ENCODE data around the gene ANTXRL. TPM values are rescaled to one million over a fixed set of nuclear protein-coding genes. Genes with fewer than 3 reads are reported as not detected.
"Not testable (repeated sequence)": the region's sequence is repeated elsewhere in the genome, so short reads cannot be mapped to it uniquely, and the experiment has no call there.

Gene ANTXRL
- total and polyA plus RNA-seq, 10 of the 15 experiments (the other 5 are each of a cell fraction or from before 2014, with no cell fraction given) = not detected

- H3K4me3 ChIP-seq; CTCF ChIA-PET; H3K27me3 ChIP-seq (replicated peaks in 1 of 2; ENCODE audit: control insufficient read depth in 2 of 2, insufficient read depth in 2 of 2, low read length in 1 of 2); POLR2A ChIA-PET; intact Hi-C loops (cut with micrococcal nuclease; ENCODE audit: unreplicated experiment); H3K36me3 ChIP-seq (ENCODE audit: control insufficient read depth in 2 of 2, insufficient read depth in 2 of 2, low read length in 1 of 2); H3K9ac ChIP-seq (ENCODE audit: control insufficient read depth, insufficient read depth, low read length); BruUV-seq (replicated peaks); FAIRE-seq; in situ Hi-C loops (cut with MboI); H3K4me1 ChIP-seq (ENCODE audit: control insufficient read depth, insufficient read depth, low read length); H3K9me3 ChIP-seq (replicated peaks; ENCODE audit: control insufficient read depth, insufficient read depth, low read length); SMC1A ChIA-PET (ENCODE audit: uncharacterized antibody, unreplicated experiment); H4K20me1 ChIP-seq (ENCODE audit: control insufficient read depth, insufficient read depth); H3K79me2 ChIP-seq (ENCODE audit: control insufficient read depth, insufficient read depth, low read length); ATAC-seq; DNase-seq (ENCODE audit: low read depth, low spot score); H3K4me2 ChIP-seq (ENCODE audit: control insufficient read depth, insufficient read depth); RAD21 ChIA-PET (ENCODE audit: unreplicated experiment); H3K27ac ChIP-seq (ENCODE audit: control insufficient read depth, insufficient read depth); H2AFZ ChIP-seq (ENCODE audit: control insufficient read depth, low read depth, low read length): not testable (repeated sequence)
- WGBS (ENCODE audit: insufficient coverage, insufficient replicate concordance, low lambda C conversion rate, missing lambda C conversion rate) = 22% methylated on average over 5 of the region's 5 CpGs
These were observed 17.9 kb downstream of the ANTXRL start for GRCh38 chr10:46304671-46305070.

- in situ Hi-C loops (cut with MboI) = no loop called here
- Histone ChIP-seq H3K4me1 (ENCODE audit: control insufficient read depth, insufficient read depth, low read length) (no peaks in the 10 kb centered on the region), H3K79me2 (ENCODE audit: control insufficient read depth, insufficient read depth, low read length) (no peaks in the 10 kb centered on the region), H3K4me3 (no peak overlapping the region), H3K36me3 (ENCODE audit: control insufficient read depth in 2 of 2, insufficient read depth in 2 of 2, low read length in 1 of 2) (no peaks in the 10 kb centered on the region), H2AFZ (ENCODE audit: control insufficient read depth, low read depth, low read length) (no peak overlapping the region), H3K4me2 (ENCODE audit: control insufficient read depth, insufficient read depth) (no peak overlapping the region), H3K9me3 (replicated peaks; ENCODE audit: control insufficient read depth, insufficient read depth, low read length) (no peaks in the 10 kb centered on the region), H3K27me3 (replicated peaks in 1 of 2; ENCODE audit: control insufficient read depth in 2 of 2, insufficient read depth in 2 of 2, low read length in 1 of 2) (peaks cover 0 to 3% of the 10 kb centered on the region in 2 experiments; a peak in 1 of 4 replicates), H4K20me1 (ENCODE audit: control insufficient read depth, insufficient read depth) (no peaks in the 10 kb centered on the region), H3K27ac (ENCODE audit: control insufficient read depth, insufficient read depth) (no peak overlapping the region), H3K9ac (ENCODE audit: control insufficient read depth, insufficient read depth, low read length) (no peak overlapping the region)
- 29% methylated on average over 10 of the region's 10 CpGs for WGBS (ENCODE audit: insufficient coverage, insufficient replicate concordance, low lambda C conversion rate, missing lambda C conversion rate)
- no TSS peak for BruUV-seq (replicated peaks)
- intact Hi-C loops (cut with micrococcal nuclease; ENCODE audit: unreplicated experiment) = no loop called here
- no peak for ATAC-seq
- CTCF ChIA-PET = no interaction called here
- no peak for FAIRE-seq
- POLR2A ChIA-PET = no interaction called here
- RAD21 ChIA-PET (ENCODE audit: unreplicated experiment) = no interaction called here
- SMC1A ChIA-PET (ENCODE audit: uncharacterized antibody, unreplicated experiment) = no interaction called here
- DNase-seq (ENCODE audit: low read depth, low spot score) = no peak
- no peak for TF ChIP-seq TCF3 (IDR thresholded peaks at IDR 0.05; ENCODE audit: borderline replicate concordance, insufficient read depth, low read depth, low read length)
- TF ChIP-seq MLLT1 (IDR thresholded peaks at IDR 0.05) = no peak
- TF ChIP-seq MEF2A (IDR thresholded peaks at IDR 0.05; ENCODE audit: insufficient read depth, low read depth, low read length) = no peak
- no peak for TF ChIP-seq STAT3 (IDR thresholded peaks at IDR 0.05; ENCODE audit: low read depth, low read length)
- TF ChIP-seq HDAC6 (IDR thresholded peaks at IDR 0.05; ENCODE audit: unreplicated experiment) = no peak
- TF ChIP-seq RB1 (IDR thresholded peaks at IDR 0.05; ENCODE audit: borderline replicate concordance) = no peak
- TF ChIP-seq ZBED1 (IDR thresholded peaks at IDR 0.05; ENCODE audit: borderline replicate concordance) = no peak
- TF ChIP-seq NRF1 (conservative IDR thresholded peaks at IDR 0.05; ENCODE audit: low read depth, low read length) = no peak
- no peak for TF ChIP-seq POU2F2 (IDR thresholded peaks at IDR 0.05; ENCODE audit: borderline replicate concordance, low read depth, low read length)
- TF ChIP-seq CUX1 (IDR thresholded peaks at IDR 0.05; ENCODE audit: insufficient replicate concordance, low read depth, low read length) = no peak
These were observed 18.5 kb downstream of the ANTXRL start for GRCh38 chr10:46305079-46305818.
